Vagina (tissue), 2 donors: ENCODE measurements around the gene RPS6KA2.

Experiments
- CTCF ChIP-seq, 3 experiments: fragments of 450-650 bp in 2 of 3; fragments of 200-600 bp in 1 of 3; sonication (generic) in 1 of 3; IDR thresholded peaks; one replicate each; pipeline ENCODE4 v1.5.1; 2017 to 2019; ENCODE audit warnings: antibody characterized with exemption in 3 of 3, mild to moderate bottlenecking in 2 of 3, moderate library complexity in 2 of 3
- POLR2A ChIP-seq, 2 donors: fragments of 450-650 bp; IDR thresholded peaks; one replicate each; pipeline ENCODE4 v1.6.1; 2017; ENCODE audit warnings: antibody characterized with exemption in 2 of 2, mild to moderate bottlenecking in 2 of 2, moderate library complexity in 2 of 2

GRCh38 chr6:166563200-166563599, 63.9 kb downstream of the RPS6KA2 start:
- TF ChIP-seq CTCF (IDR thresholded peaks at IDR 0.05) (no peak), POLR2A (IDR thresholded peaks at IDR 0.05) (no peak)
